ENCODE data around the gene EML6. TPM values are rescaled to one million over a fixed set of nuclear protein-coding genes. Genes with fewer than 3 reads are reported as not detected.

Gene EML6
- total RNA-seq, 2 donors from 2014 or later = 1.4 to 2.1 TPM

- H3K4me1 Mint-ChIP-seq = peaks cover 24% of the 10 kb centered on the region
- H3K27ac Mint-ChIP-seq = peak overlapping the region; percentile 58
- H3K9me3 ChIP-seq (ENCODE audit: control insufficient read depth, low read length) = no peaks in the 10 kb centered on the region
- no peak for DNase-seq
- no peak overlapping the region for H3K9ac ChIP-seq (ENCODE audit: extremely low read depth, low read length, poor library complexity, severe bottlenecking)
- no peak overlapping the region for H3K4me3 ChIP-seq (ENCODE audit: low read length)
- no peaks in the 10 kb centered on the region for H3K36me3 ChIP-seq (ENCODE audit: control insufficient read depth, insufficient read depth, low read length)
- H3K27me3 ChIP-seq (ENCODE audit: control insufficient read depth, insufficient read depth, low read length, poor library complexity, severe bottlenecking) = no peaks in the 10 kb centered on the region
- no peak overlapping the region for H3K4me3 Mint-ChIP-seq
- 88% methylated on average over 3 of the region's 3 CpGs; no CpG with 5 or more reads in 1 of the 2 experiments for WGBS, 2 experiments (ENCODE audit: insufficient coverage in 1 of 2, insufficient read length in 1 of 2)
- no peaks in the 10 kb centered on the region for H3K27me3 Mint-ChIP-seq (ENCODE audit: insufficient read depth)
- no peak for TF ChIP-seq CTCF (conservative IDR thresholded peaks at IDR 0.05)
- H3K27ac ChIP-seq (ENCODE audit: low read depth, low read length) = no peak overlapping the region
- H3K36me3 Mint-ChIP-seq (ENCODE audit: low read depth) = no peaks in the 10 kb centered on the region
- peaks cover 3% of the 10 kb centered on the region for H3K4me1 ChIP-seq (ENCODE audit: control insufficient read depth, insufficient read depth, low read length)
- no peaks in the 10 kb centered on the region for H3K9me3 Mint-ChIP-seq
Observed at GRCh38 chr2:54950811-54951210, 227.3 kb downstream of the EML6 start.

GRCh38 chr2:54952425-54952824 is 229.0 kb downstream of the EML6 start:
- TF ChIP-seq CTCF (conservative IDR thresholded peaks at IDR 0.05) = no peak
- H3K36me3 Mint-ChIP-seq (ENCODE audit: low read depth) = no peaks in the 10 kb centered on the region
- Histone ChIP-seq H3K4me1 (ENCODE audit: control insufficient read depth, insufficient read depth, low read length) (no peaks in the 10 kb centered on the region), H3K9ac (ENCODE audit: extremely low read depth, low read length, poor library complexity, severe bottlenecking) (no peak overlapping the region), H3K4me3 (ENCODE audit: low read length) (no peak overlapping the region), H3K27me3 (ENCODE audit: control insufficient read depth, insufficient read depth, low read length, poor library complexity, severe bottlenecking) (no peaks in the 10 kb centered on the region), H3K9me3 (ENCODE audit: control insufficient read depth, low read length) (no peaks in the 10 kb centered on the region), H3K27ac (ENCODE audit: low read depth, low read length) (no peak overlapping the region), H3K36me3 (ENCODE audit: control insufficient read depth, insufficient read depth, low read length) (no peaks in the 10 kb centered on the region)
- H3K4me3 Mint-ChIP-seq = no peak overlapping the region
- no peak overlapping the region for H3K27ac Mint-ChIP-seq
- no peak for DNase-seq
- WGBS, 2 experiments (ENCODE audit: insufficient coverage in 1 of 2, insufficient read length in 1 of 2) = 88% methylated on average over 5 of the region's 5 CpGs; no CpG with 5 or more reads in 1 of the 2 experiments
- H3K4me1 Mint-ChIP-seq = peaks cover 20% of the 10 kb centered on the region
- no peaks in the 10 kb centered on the region for H3K27me3 Mint-ChIP-seq (ENCODE audit: insufficient read depth)
- no peaks in the 10 kb centered on the region for H3K9me3 Mint-ChIP-seq

- Mint-ChIP-seq H3K27ac (no peak overlapping the region), H3K36me3 (ENCODE audit: low read depth) (no peaks in the 10 kb centered on the region), H3K4me3 (no peak overlapping the region), H3K4me1 (peaks cover 15% of the 10 kb centered on the region), H3K27me3 (ENCODE audit: insufficient read depth) (no peaks in the 10 kb centered on the region), H3K9me3 (no peaks in the 10 kb centered on the region)
- no peaks in the 10 kb centered on the region for H3K4me1 ChIP-seq (ENCODE audit: control insufficient read depth, insufficient read depth, low read length)
- WGBS, 2 experiments (ENCODE audit: insufficient coverage in 1 of 2, insufficient read length in 1 of 2) = 89 to 91% methylated on average over 8 to 9 of the region's 9 CpGs
- no peak overlapping the region for H3K9ac ChIP-seq (ENCODE audit: extremely low read depth, low read length, poor library complexity, severe bottlenecking)
- no peaks in the 10 kb centered on the region for H3K9me3 ChIP-seq (ENCODE audit: control insufficient read depth, low read length)
- no peak for TF ChIP-seq CTCF (conservative IDR thresholded peaks at IDR 0.05)
- H3K4me3 ChIP-seq (ENCODE audit: low read length) = no peak overlapping the region
- no peaks in the 10 kb centered on the region for H3K27me3 ChIP-seq (ENCODE audit: control insufficient read depth, insufficient read depth, low read length, poor library complexity, severe bottlenecking)
- H3K27ac ChIP-seq (ENCODE audit: low read depth, low read length) = no peak overlapping the region
- no peaks in the 10 kb centered on the region for H3K36me3 ChIP-seq (ENCODE audit: control insufficient read depth, insufficient read depth, low read length)
- DNase-seq = no peak
Observed at GRCh38 chr2:54952978-54953456, 229.6 kb downstream of the EML6 start.

Data from endodermal cell (in vitro differentiated cells).